NB4 (cell line): ENCODE results near the gene RAD51B.

Experiments used
- DNase-seq: peaks from one replicate; pipeline ENCODE4 v3.0.0; 2010; ENCODE audit warnings: low read depth
- H3K4me3 ChIP-seq: one replicate; pipeline ENCODE4 v1.5.1; 2011; ENCODE audit warnings: mild to moderate bottlenecking, low read depth, low read length, moderate library complexity
- CTCF ChIP-seq: IDR thresholded peaks from one replicate; pipeline ENCODE4 v1.5.1; 2012; ENCODE audit warnings: low read depth, low read length
- MAX ChIP-seq: IDR thresholded peaks from 2 replicates; pipeline ENCODE4 v1.6.1; 2011; ENCODE audit warnings: low read depth, low read length
- MYC ChIP-seq: IDR thresholded peaks from 2 replicates; pipeline ENCODE4 v1.6.1; 2011; ENCODE audit warnings: low read depth, low read length
- POLR2A ChIP-seq: IDR thresholded peaks from 2 replicates; pipeline ENCODE4 v1.6.1; 2011; ENCODE audit warnings: mild to moderate bottlenecking; ENCODE audit not compliant: insufficient read length; ENCODE audit errors: extremely low read depth

The RAD51B gene

GRCh38 chr14:68148276-68148675 lies 328.7 kb downstream of the RAD51B start:
- no peak overlapping the region for H3K4me3 ChIP-seq
- TF ChIP-seq MAX (no peak), POLR2A (no peak), MYC (no peak), CTCF (no peak)
- DNase-seq: no peak

GRCh38 chr14:68148763-68149162 lies 329.2 kb downstream of the RAD51B start:
- TF ChIP-seq POLR2A (no peak), MAX (no peak), CTCF (no peak), MYC (no peak)
- no peak overlapping the region for H3K4me3 ChIP-seq
- DNase-seq: no peak

- no peak for DNase-seq
- H3K4me3 ChIP-seq: no peak overlapping the region
- TF ChIP-seq CTCF (no peak), MYC (no peak), POLR2A (no peak), MAX (no peak)
Measured at GRCh38 chr14:68153275-68153674, 333.7 kb downstream of the RAD51B start.

- H3K4me3 ChIP-seq: no peak overlapping the region
- TF ChIP-seq MYC (no peak), MAX (no peak), CTCF (no peak), POLR2A (no peak)
- no peak for DNase-seq
Measured at GRCh38 chr14:68154275-68154674, 334.7 kb downstream of the RAD51B start.

- no peak for TF ChIP-seq MAX
- no peak for TF ChIP-seq CTCF
- no peak for TF ChIP-seq POLR2A
- TF ChIP-seq MYC: no peak
- H3K4me3 ChIP-seq: no peak overlapping the region
- no peak for DNase-seq
Measured at GRCh38 chr14:68157971-68158371, 338.4 kb downstream of the RAD51B start.

- no peak overlapping the region for H3K4me3 ChIP-seq
- TF ChIP-seq MYC (no peak), CTCF (no peak), POLR2A (no peak), MAX (no peak)
- no peak for DNase-seq
Measured at GRCh38 chr14:68158640-68159039, 339.1 kb downstream of the RAD51B start.
